8988T (cell line): ENCODE results near the gene DMTF1.

Experiments used
- DNase-seq: peaks from one replicate; pipeline ENCODE4 v3.0.0; 2011

Gene DMTF1

GRCh38 chr7:87148332-87148955, 3.8 kb upstream of the DMTF1 start:
- DNase-seq = no peak

GRCh38 chr7:87151002-87151728, 1.1 kb upstream of the DMTF1 start:
- no peak for DNase-seq

GRCh38 chr7:87151729-87152111, 533 bp upstream of the DMTF1 start:
- DNase-seq = no peak

- no peak for DNase-seq
These were observed 816 bp downstream of the DMTF1 start for GRCh38 chr7:87152897-87153641.

- no peak for DNase-seq
These were observed 1.9 kb downstream of the DMTF1 start for GRCh38 chr7:87154166-87154565.

- DNase-seq = no peak
These were observed 2.3 kb downstream of the DMTF1 start for GRCh38 chr7:87154569-87154968.

- no peak for DNase-seq
These were observed 3.5 kb downstream of the DMTF1 start for GRCh38 chr7:87155788-87156187.

GRCh38 chr7:87156709-87157108, 4.5 kb downstream of the DMTF1 start:
- DNase-seq = no peak

GRCh38 chr7:87159538-87159937, 7.3 kb downstream of the DMTF1 start:
- DNase-seq = no peak

- no peak for DNase-seq
These were observed 12.2 kb downstream of the DMTF1 start for GRCh38 chr7:87164433-87164832.

- no peak for DNase-seq
These were observed 18.6 kb downstream of the DMTF1 start for GRCh38 chr7:87170828-87171227.

- DNase-seq = no peak
These were observed 19.2 kb downstream of the DMTF1 start for GRCh38 chr7:87171282-87171934.

GRCh38 chr7:87173471-87173870, 21.2 kb downstream of the DMTF1 start:
- no peak for DNase-seq

- DNase-seq = no peak
These were observed 26.1 kb downstream of the DMTF1 start for GRCh38 chr7:87178320-87178719.

GRCh38 chr7:87179180-87179579, 26.9 kb downstream of the DMTF1 start:
- DNase-seq = no peak

GRCh38 chr7:87187120-87187519, 34.9 kb downstream of the DMTF1 start:
- no peak for DNase-seq

GRCh38 chr7:87188930-87189329, 36.7 kb downstream of the DMTF1 start:
- no peak for DNase-seq

GRCh38 chr7:87190783-87191182, 38.5 kb downstream of the DMTF1 start:
- no peak for DNase-seq

GRCh38 chr7:87192784-87193487, 40.7 kb downstream of the DMTF1 start:
- no peak for DNase-seq

- no peak for DNase-seq
These were observed 41.7 kb downstream of the DMTF1 start for GRCh38 chr7:87193912-87194311.

GRCh38 chr7:87199241-87199640, 47.0 kb downstream of the DMTF1 start:
- DNase-seq = no peak

GRCh38 chr7:87199700-87200450, 47.6 kb downstream of the DMTF1 start:
- no peak for DNase-seq
